Activated CD4-positive, alpha-beta T cell treated with anti-CD3 and anti-CD28 coated beads, Interleukin-2, amount 50 U/mL, for 24 hours (primary cell): ENCODE data around the gene OAF.
"Not testable (repeated sequence)": the region's sequence is repeated elsewhere in the genome, so short reads cannot be mapped to it uniquely, and the experiment has no call there.

Experiments
- DNase-seq, 2 donors: peaks; one replicate each; pipeline ENCODE4 v3.0.0-alpha.2; 2020; ENCODE audit warnings: low read depth in 1 of 2, low spot score in 1 of 2

OAF gene

GRCh38 chr11:120239713-120240640, 29.1 kb downstream of the OAF start, which contains the start of gene POU2F3:
TSS of gene POU2F3 (plus strand) at chr11:120240140. CDS start at chr11:120240344, 204 bp downstream.
- no peak for DNase-seq

DNA sequence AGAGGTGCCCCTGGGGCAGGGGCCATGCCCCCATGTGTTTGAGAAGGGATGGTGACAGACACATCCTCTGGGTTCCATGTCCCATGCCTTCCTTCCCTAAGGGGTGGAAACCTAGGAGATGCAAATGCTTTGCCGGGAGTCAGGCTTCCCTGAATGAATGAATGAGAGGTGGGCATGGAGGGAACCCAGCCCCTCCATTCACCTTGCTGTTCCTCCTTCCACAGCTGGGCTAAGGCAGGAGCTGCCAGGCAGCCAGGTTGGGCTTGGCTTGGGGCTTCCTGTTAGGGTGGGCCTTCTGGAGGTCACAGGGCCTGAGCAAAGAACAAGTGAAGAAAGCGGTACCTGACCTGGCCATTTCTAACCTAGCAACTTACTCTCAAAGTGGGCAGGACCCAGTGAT, 30.0 kb downstream of the OAF start:
- no peak for DNase-seq

- no peak for DNase-seq
These were observed 30.4 kb downstream of the OAF start for GRCh38 chr11:120241277-120241676.

DNA sequence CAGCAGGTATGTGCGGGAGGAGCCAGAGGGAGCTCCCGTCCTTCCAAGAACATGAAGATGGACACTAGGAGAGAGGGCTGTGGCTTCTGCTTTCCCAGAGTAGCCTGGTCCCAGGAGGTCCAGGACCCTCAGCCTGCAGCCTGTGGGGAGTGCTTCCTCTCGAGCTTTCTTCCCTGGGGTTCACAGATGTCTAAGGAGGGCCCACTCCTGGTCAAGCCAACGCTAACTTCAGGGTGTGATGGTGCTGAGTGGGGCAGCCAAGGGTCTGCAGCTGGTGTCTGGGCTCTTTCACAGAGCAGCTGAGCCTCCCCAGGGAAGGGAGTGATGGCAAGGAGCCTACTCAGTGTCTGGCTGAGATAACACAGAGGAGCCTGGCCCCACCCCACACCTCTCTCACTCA, 32.4 kb downstream of the OAF start:
- DNase-seq = no peak

DNA sequence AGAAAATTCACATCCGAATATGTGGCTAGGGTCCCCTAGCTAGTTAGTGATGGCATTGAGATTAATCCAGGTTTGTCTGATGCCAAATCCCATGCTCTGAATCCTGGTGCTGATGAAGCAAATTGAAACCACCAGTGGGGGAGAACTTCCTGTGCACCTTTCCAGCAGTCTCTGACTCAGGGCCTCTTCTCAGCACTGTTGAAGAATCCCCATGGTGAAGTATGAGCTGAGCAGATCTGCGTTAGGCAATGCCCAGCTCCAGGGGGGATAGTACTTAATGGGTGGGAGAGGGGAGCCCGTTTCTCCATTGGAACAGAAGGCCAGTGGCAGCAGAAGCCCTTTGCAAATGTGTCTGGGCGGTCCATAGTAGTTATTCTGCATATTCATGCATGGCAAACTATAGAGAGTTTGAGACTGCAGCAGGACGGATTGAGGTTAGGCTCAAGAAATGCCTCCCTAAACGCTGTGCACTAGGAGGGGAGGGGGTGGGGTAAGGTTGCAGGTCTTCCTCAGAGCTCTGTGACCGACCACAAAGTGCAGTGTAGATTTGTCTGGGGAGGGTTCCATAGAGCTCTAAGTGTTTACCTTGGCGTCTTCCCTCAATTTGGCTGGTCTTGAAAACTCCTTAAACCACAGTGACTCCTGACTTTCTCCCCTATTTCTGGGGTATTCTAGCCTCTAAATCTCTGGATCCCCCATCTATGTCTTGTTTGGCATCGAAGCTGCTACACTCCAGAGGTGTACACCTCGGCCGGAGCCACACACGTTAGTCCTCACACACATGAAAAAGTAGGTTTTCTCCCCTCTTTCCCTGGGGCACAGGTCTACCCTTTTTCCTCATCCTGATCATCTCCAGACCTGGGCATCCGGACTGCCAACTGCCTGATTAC, 33.9 kb downstream of the OAF start:
- no peak for DNase-seq

DNA sequence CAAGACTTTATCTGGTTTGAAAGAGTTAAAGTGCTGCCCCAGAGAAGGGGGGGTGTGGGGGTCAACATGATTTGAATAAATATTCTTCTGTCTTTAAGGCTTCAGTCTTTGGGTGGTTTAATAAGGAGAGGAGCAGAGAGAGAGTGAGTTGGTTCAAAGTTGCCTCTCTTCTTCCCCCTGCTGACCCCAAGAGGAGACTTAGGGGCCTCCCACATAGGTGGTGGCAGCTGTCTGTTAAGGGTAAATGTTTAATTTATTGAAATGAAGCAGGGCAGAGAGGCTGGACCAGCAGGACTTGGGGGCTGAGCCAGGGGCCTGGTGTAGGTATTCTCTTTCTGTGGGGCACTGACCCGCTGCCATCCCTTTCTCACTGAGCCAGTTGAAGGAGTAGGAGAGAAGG, 34.6 kb downstream of the OAF start:
- no peak for DNase-seq

DNA sequence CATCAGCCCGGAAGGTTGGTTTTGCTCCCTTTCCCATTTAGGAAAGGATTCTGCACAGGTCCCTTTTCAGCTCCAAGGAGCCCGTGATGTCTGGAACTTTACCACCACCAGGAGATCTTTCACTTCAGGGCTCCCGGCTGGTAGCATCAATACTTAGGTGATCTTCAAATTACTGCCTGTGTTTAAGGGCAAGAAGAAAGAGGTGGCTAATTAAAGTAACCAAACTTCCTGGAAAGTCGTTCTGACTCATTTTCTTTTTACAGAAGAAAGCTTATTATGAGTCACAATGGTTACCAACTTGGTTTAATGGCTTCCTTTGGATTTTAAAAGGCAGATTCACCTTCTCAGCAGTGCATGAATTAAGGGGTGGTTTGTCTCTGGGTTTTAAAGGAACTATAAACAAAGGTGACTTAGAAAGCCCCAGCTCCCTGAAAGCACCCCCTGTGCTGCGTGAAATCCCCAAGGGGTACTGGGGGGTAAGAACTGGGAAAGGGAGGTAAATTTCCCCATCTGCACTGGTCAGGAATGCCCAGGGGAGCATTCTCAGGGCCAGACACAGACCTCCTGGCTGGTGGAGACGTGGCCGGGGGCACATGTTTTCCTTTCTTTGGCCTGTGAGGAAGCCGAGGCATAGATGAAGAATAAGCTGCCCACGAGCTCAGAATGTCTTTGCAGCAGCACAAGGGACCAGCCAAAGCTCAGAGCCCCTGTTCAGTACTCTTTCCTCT, 37.9 kb downstream of the OAF start:
- DNase-seq = no peak

DNA sequence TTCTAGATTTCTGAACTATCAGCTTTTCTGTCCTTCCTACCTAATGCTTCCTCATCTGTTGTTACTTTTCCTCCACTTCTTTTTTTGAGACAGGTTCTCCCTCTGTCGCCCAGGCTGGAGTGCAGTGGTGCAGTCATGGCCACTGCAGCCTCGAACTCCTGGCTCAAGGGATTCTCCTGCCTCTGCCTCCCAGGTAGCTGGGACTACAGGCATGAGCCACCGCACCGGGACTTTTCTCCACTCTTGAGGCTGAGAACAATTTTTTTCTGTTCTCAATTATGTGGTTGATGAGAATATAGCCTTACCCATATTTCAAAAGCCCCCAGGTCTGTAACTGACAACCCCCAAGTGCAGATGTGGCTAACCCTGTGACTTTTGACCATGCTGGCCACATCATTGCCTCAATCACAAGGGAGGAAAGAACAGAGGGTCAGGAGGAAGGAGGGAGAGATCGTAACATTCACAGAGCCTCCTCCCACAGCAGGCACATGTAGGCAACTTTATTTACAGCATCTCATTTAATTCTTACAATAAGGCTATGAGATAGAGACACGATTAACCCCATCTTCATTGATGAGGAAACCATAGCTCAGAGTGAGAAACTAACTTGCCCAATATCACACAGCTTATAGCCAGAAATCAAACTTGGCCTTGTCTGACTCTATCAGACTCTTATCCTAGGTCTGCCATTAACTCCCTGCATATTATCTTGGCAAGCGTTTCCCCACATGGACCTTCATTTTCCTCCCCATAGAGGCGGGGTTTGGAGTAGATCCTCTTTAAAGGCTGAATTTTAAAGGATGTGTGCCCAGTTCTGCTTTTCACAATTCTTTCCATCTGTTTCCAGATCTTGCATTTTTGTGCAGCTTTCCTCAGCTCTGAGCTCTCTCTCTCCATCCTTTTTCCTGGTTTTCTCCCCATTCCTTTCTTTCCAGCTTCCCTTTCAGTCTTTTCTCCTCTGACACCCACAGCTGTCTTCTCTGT, 38.7 kb downstream of the OAF start:
- DNase-seq = no peak

DNA sequence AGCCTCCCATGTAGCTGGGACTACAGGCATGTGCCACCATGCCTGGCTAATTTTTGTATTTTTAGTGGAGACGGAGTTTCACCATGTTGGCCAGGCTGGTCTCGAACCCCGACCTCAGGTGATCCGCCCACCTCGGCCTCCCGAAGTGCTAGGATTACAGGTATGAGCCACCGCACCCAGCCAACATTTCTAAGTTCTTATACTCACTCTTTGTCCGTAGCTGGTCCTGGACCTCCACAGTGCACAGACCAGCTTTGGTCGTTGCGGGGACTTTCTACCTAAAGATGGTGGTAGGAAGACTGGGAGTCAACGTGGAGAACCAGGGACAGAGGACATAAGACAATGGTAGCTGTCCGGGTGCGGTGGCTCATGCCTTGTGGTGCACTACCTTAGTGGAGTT, 42.5 kb downstream of the OAF start:
- DNase-seq = not testable (repeated sequence)

DNA sequence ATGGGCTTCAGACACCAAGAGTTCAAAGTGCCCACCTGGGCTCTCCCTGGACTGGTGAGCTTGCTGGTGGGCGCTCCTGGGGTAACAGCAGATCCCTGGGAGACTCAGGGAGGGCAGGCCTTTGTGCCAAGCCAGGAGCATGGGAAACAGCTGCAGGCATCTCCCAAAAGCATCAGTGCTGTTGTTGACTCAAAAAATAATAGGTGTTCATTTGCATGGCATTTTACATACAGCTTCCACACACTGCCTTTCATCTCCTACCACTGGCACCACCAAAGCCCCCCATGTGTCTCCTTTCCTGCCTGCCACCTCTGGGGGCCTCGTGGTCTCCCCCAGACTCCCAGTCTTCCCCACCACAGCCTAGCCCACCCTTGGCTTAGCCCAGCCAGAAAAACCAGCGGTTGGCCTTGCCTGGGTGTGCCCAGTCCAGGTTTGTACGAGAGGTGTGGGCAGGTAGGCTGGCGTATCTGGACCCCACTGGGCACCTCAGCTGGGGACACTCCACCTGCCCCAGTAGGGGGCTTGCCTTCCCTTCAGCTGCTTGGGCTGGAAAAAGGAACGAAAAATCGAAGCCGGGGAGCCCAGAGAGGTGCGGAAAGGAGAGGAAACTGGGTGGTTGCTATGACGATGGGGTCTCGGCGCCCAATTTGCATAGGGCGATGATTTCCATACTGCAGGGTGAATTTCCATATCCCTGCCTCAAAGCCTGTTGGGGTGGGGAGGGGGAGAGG, 44.1 kb downstream of the OAF start:
- no peak for DNase-seq

- no peak for DNase-seq
These were observed 44.7 kb downstream of the OAF start for GRCh38 chr11:120255519-120255866.

DNA sequence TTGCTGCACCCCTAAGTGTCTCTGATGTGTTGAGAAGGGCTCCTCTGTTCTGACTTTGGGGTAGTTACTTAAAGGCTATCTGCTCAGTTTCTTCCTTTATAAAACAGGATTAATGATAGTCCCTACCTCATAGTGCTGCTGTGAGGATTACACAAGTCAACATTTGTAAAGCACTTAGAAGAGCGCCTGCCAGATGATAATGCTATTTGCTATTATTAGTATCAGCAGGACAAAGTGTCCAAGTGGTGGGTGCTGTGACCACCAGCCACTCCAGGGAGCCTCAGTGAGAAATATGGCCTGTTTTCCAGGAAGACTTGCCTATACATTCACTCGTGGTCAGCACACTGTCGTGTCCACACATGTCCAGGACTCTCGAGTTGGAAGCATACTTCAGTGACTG, 45.3 kb downstream of the OAF start:
- no peak for DNase-seq

DNA sequence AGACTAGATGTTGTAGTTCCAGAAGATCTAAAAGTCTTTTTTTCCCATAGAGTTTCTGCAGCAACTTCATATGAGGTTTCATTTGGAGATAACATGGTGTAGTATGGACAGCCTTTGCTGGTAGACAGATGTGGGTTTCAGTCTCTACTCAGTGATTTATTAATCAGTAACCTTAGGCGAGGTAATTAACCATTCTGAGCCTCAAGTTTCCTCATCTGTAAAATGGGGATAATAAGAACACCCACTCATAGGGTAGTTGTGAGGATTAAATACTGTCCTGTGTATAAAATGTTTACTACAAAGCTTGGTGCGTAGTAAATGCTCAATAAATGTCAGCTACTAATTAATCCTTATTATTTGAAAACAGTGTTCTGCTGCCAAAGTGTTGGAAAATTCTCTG, 45.9 kb downstream of the OAF start:
- DNase-seq = no peak

DNA sequence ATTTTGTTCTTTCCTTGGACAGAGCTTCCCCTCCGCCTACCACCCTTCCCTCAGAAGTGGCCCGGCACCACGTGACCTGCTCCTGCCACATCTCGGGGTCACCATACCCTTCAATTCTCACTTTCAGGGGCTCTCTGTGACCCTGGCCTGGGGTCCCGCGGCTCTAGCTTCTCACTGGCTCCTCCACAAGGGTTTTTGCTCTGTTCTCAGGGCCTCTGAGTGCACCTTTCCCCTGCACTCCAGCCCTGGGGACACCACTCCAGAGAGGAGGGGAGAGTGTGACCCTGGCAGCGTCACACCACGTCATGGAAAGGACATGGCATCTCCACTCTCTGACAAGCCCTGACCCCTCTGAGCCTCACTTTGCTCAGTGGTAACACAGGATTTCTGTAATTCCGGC, 46.5 kb downstream of the OAF start:
- no peak for DNase-seq

GRCh38 chr11:120258661-120259060, 47.8 kb downstream of the OAF start:
- no peak for DNase-seq

DNA sequence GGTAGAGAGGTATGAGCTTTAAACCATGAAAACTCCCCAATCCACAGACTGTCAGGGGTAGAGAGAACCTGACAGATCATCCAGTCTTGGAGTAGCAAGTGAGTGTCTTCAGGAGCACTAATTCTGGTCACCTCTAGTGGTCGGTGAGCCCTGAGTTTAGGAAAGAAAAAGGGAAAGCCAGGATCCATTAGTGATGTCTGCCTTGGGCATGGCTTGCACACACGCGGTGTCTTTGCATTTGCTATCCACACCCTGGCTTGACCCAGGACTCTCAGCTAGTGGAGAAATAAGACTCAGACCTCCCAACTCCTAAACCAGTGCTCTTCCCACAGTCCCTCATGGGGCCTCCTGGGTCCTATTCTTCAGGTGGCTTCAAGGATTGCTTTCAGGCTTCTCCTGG, 48.4 kb downstream of the OAF start:
- no peak for DNase-seq

GRCh38 chr11:120259988-120260565, 49.2 kb downstream of the OAF start:
- no peak for DNase-seq

DNA sequence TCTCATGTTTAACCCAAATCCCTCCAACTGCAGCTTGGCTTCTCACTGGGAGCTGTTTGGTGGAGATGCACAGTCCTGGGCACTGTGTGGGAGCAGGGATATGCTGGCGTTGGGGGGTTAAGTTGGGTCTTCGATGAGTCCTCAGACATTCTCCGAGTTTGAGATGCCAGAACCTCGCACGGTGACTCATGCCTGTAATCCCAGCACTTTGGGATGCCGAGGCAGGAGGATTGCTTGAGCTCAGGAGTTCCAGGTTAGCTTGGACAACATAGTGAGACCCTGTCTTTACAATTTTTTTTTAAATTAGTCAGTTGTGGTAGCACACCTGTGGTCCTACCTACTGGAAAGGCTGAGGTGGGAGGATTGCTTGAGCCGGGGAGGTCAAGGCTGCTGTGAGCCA, 49.8 kb downstream of the OAF start:
- no peak for DNase-seq

DNA sequence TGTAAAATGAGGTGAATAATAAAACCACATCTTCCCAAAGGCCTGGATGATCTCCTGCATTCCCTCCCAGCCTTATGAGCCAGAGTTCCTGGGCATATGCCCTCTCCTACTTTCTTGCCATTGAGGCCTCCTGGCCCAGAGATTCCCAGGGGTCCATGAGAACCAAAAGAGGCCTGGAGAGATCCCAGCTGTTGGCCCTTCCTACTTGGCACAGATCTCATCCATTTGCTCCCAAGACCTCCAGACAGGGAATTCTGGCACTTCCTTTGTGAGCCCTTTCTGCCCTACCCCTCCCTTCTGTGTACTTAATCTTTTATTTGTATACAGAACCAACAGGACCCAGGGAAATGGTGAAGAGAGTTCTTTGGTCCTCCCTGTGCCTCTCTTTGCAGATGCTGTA, 50.5 kb downstream of the OAF start:
- DNase-seq = no peak
